GM12874 (cell line): ENCODE measurements around the gene DSCAM.

Source experiments
- CTCF ChIP-seq: IDR thresholded peaks from 2 replicates; pipeline ENCODE4 v1.5.1; 2011; ENCODE audit warnings: low read depth, mild to moderate bottlenecking, control low read depth, low read length, moderate library complexity; ENCODE audit not compliant: insufficient read depth

Gene DSCAM

GRCh38 chr21:40729761-40730425, 117.1 kb downstream of the DSCAM start:
- TF ChIP-seq CTCF = no peak

DNA sequence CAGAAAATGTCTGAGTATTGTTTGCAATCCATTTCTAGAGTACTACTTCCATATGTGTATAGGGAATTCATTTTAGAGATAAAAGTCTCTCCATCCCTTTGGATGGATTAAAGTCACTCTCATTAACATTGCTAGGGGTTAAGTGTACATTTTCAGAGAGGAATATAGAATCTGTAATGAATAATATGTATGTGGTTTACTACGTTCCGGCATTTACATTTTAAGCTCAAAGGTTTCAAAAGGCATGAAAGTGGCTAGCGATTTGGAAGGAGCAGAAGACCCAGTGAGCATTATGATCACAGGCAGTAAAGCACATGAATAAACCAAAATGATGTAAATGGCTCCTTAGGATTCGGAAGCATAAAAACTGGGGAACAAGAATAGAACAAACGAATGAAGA, 123.0 kb downstream of the DSCAM start:
- TF ChIP-seq CTCF = no peak

- TF ChIP-seq CTCF = no peak
Measured at GRCh38 chr21:40723317-40723716, 123.6 kb downstream of the DSCAM start.

GRCh38 chr21:40719615-40720014, 127.3 kb downstream of the DSCAM start:
- TF ChIP-seq CTCF = no peak

- no peak for TF ChIP-seq CTCF
Measured at GRCh38 chr21:40717028-40717427, 129.9 kb downstream of the DSCAM start.

- TF ChIP-seq CTCF = no peak
Measured at GRCh38 chr21:40714536-40714935, 132.4 kb downstream of the DSCAM start.

- TF ChIP-seq CTCF = no peak
Measured at GRCh38 chr21:40707656-40708244, 139.2 kb downstream of the DSCAM start.
